Activated CD4-positive, alpha-beta T cell treated with anti-CD3 and anti-CD28 coated beads, Interleukin-2, amount 50 U/mL, for 24 hours (primary cell): ENCODE measurements around the gene SPTBN4.
"Not testable (repeated sequence)": the region's sequence is repeated elsewhere in the genome, so short reads cannot be mapped to it uniquely, and the experiment has no call there.

Source experiments
- DNase-seq, 2 donors: peaks; one replicate each; pipeline ENCODE4 v3.0.0-alpha.2; 2020; ENCODE audit warnings: low read depth in 1 of 2, low spot score in 1 of 2

Gene SPTBN4

GRCh38 chr19:40464059-40465024, 2.5 kb upstream of the SPTBN4 start:
- peak; percentile 48 to 63 for DNase-seq

- DNase-seq = no peak
These were observed 1.7 kb upstream of the SPTBN4 start for GRCh38 chr19:40465025-40465556.

GRCh38 chr19:40465557-40466218, 1.1 kb upstream of the SPTBN4 start, which contains the start of gene BLVRB:
Gene BLVRB (minus strand): TSS chr19:40465745. CDS start chr19:40465688, 57 bp downstream.
- peak; percentile 99 for DNase-seq

- peak; percentile 57 to 64 for DNase-seq
These were observed 399 bp upstream of the SPTBN4 start for GRCh38 chr19:40466219-40466984.

- no peak for DNase-seq
These were observed 2.2 kb downstream of the SPTBN4 start for GRCh38 chr19:40469011-40469410.

GRCh38 chr19:40471111-40471510, 4.3 kb downstream of the SPTBN4 start:
- no peak for DNase-seq

GRCh38 chr19:40472516-40472915, 5.7 kb downstream of the SPTBN4 start:
- no peak for DNase-seq

GRCh38 chr19:40474737-40475136, 7.9 kb downstream of the SPTBN4 start:
- no peak for DNase-seq

GRCh38 chr19:40475878-40476644, 9.3 kb downstream of the SPTBN4 start:
- not testable (repeated sequence) for DNase-seq

GRCh38 chr19:40486017-40486416, 19.2 kb downstream of the SPTBN4 start:
- DNase-seq = no peak

GRCh38 chr19:40489882-40490230, 23.1 kb downstream of the SPTBN4 start:
- DNase-seq = no peak

- DNase-seq = no peak
These were observed 25.5 kb downstream of the SPTBN4 start for GRCh38 chr19:40492274-40492673.

GRCh38 chr19:40493778-40494177, 27.0 kb downstream of the SPTBN4 start:
- no peak for DNase-seq

- no peak for DNase-seq
These were observed 27.5 kb downstream of the SPTBN4 start for GRCh38 chr19:40494191-40494838.

- no peak for DNase-seq
These were observed 30.4 kb downstream of the SPTBN4 start for GRCh38 chr19:40497214-40497613.

- no peak for DNase-seq
These were observed 32.5 kb downstream of the SPTBN4 start for GRCh38 chr19:40499320-40499719.

- DNase-seq = not testable (repeated sequence)
These were observed 34.1 kb downstream of the SPTBN4 start for GRCh38 chr19:40500678-40501530.

GRCh38 chr19:40501599-40501998, 34.8 kb downstream of the SPTBN4 start:
- no peak for DNase-seq

- no peak for DNase-seq
These were observed 35.3 kb downstream of the SPTBN4 start for GRCh38 chr19:40502081-40502480.
